GM12874 (cell line): ENCODE results near the gene TLR8.
A peak's percentile ranks its signal among the peaks of the same experiment; 100 is the strongest.

Experiments
- CTCF ChIP-seq: IDR thresholded peaks from 2 replicates; pipeline ENCODE4 v1.5.1; 2011; ENCODE audit warnings: low read depth, mild to moderate bottlenecking, control low read depth, low read length, moderate library complexity; ENCODE audit not compliant: insufficient read depth

TLR8 gene

GRCh38 chrX:12898073-12898472, 8.3 kb upstream of the TLR8 start:
- no peak for TF ChIP-seq CTCF

- no peak for TF ChIP-seq CTCF
Measured at GRCh38 chrX:12899506-12899905, 6.9 kb upstream of the TLR8 start.

- TF ChIP-seq CTCF = peak; percentile 48
Measured at GRCh38 chrX:12901486-12901885, 4.9 kb upstream of the TLR8 start.

GRCh38 chrX:12903646-12904045, 2.8 kb upstream of the TLR8 start:
- no peak for TF ChIP-seq CTCF

- TF ChIP-seq CTCF = no peak
Measured at GRCh38 chrX:12910423-12911121, 4.2 kb downstream of the TLR8 start.

- TF ChIP-seq CTCF = no peak
Measured at GRCh38 chrX:12911122-12911470, 4.7 kb downstream of the TLR8 start.

- TF ChIP-seq CTCF = no peak
Measured at GRCh38 chrX:12912791-12913482, 6.5 kb downstream of the TLR8 start.
